Measurements from ENCODE around the gene PRR29. TPM values are rescaled to one million over a fixed set of nuclear protein-coding genes. Genes with fewer than 3 reads are reported as not detected.

Gene PRR29
- total RNA-seq, 4 donors from 2014 or later: 0.09 TPM; not detected in 3

DNA sequence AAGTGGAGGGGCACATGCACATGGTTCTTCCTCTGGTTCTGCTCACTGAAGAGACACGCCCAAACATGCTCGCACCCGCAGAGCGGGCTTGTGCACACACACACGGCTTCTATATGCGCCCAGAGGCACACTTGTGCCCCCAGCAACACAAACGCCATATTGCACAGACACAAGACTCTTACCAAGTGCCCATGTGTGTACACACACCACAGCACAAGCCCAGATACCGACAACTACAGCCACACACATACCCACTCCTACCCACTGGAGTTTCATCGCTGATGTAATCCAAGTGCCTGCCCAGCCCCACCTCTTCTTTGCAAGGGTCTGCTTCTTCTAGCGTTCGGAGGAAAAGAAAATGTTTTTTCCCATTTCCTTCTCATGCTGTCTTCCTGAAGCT is 6.5 kb upstream of the PRR29 start:
- Histone ChIP-seq H3K4me1 (peaks cover 3 to 31% (median 4%) of the 10 kb centered on the region in 3 donors), H3K4me3 (no peak overlapping the region), H3K9me3 (no peaks in the 10 kb centered on the region), H3K36me3 (no peaks in the 10 kb centered on the region), H3K27me3 (peaks cover 0 to 81% (median 0%) of the 10 kb centered on the region in 4 donors), H3K27ac (no peak overlapping the region)
- intact Hi-C loops (cut with DNase I): no loop called here
- TF ChIP-seq, protein P1, sequence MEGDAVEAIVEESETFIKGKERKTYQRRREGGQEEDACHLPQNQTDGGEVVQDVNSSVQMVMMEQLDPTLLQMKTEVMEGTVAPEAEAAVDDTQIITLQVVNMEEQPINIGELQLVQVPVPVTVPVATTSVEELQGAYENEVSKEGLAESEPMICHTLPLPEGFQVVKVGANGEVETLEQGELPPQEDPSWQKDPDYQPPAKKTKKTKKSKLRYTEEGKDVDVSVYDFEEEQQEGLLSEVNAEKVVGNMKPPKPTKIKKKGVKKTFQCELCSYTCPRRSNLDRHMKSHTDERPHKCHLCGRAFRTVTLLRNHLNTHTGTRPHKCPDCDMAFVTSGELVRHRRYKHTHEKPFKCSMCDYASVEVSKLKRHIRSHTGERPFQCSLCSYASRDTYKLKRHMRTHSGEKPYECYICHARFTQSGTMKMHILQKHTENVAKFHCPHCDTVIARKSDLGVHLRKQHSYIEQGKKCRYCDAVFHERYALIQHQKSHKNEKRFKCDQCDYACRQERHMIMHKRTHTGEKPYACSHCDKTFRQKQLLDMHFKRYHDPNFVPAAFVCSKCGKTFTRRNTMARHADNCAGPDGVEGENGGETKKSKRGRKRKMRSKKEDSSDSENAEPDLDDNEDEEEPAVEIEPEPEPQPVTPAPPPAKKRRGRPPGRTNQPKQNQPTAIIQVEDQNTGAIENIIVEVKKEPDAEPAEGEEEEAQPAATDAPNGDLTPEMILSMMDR (IDR thresholded peaks at IDR 0.05): no peak
- TF ChIP-seq POLR2A (IDR thresholded peaks at IDR 0.05): no peak
- no peak for DNase-seq
- 75 to 79% methylated on average over 5 to 6 of the region's 11 CpGs for WGBS, 2 donors

DNA sequence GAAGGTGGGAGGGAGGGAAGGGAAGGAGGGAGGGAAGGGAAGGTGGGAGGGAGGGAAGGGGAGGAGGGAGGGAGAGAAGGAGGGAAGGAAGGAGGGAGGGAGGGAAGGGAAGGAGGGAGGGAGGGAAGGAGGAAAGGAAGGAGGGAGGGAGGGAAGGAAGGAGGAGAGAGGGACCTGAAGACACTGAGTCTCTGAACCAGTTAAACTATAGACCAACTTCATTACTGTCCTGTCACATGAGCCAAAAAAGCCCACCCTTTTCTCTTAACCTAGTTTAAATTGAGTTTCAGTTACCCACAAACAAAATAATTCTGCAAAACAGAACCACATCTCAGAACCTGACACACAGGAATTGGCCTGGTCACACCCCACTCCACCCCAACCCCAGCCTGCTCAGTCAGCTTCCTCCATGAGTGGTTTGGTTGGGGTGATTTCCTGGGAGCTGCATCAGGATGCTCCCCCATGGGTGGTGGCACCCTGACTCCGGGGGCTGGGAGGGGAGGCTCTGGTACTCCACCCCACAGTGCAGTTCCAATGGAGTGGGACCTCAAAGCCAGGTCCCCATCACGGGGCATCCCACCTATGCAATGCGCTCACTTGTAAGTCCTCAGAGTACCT is 4.7 kb upstream of the PRR29 start:
- no peak for DNase-seq
- intact Hi-C loops (cut with DNase I): no loop called here
- Histone ChIP-seq H3K27ac (no peak overlapping the region), H3K27me3 (peaks cover 0 to 92% (median 0%) of the 10 kb centered on the region in 4 donors), H3K4me1 (peaks cover under 1 to 27% (median 12%) of the 10 kb centered on the region in 3 donors), H3K9me3 (no peaks in the 10 kb centered on the region), H3K4me3 (no peak overlapping the region), H3K36me3 (no peaks in the 10 kb centered on the region)
- WGBS, 2 donors: 67% methylated on average over 2 of the region's 3 CpGs; no CpG with 5 or more reads in 1 of the 2 donors
- TF ChIP-seq, protein P1 (IDR thresholded peaks at IDR 0.05): no peak

DNA sequence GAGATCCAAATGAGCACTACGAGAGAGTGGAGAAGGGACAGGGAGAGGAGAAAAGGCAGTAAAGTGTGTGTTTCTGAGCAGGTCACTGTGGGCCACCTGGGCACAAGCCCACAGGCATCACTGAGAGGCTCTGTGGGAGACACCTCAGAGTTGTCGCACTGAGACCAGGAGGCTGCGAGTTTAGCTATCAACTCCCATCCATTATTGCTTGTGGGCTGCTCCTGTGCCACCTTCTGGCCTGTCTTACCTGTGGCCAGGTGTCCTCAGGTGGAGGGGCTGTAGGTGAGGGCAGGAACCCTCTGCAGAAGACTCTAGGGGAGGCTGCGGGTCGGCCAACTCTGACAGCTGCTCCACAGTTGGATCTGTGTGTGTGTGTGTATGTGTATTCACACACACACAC is 2.5 kb upstream of the PRR29 start:
- H3K27ac ChIP-seq: no peak overlapping the region
- no peak for DNase-seq
- intact Hi-C loops (cut with DNase I): no loop called here
- no peaks in the 10 kb centered on the region for H3K9me3 ChIP-seq
- no peak overlapping the region for H3K4me3 ChIP-seq
- peaks cover 0 to 89% (median 4%) of the 10 kb centered on the region in 4 donors for H3K27me3 ChIP-seq
- WGBS, 2 donors: 73 to 90% methylated on average over 3 to 5 of the region's 5 CpGs
- H3K4me1 ChIP-seq: peaks cover 6 to 25% (median 15%) of the 10 kb centered on the region in 3 donors
- no peaks in the 10 kb centered on the region for H3K36me3 ChIP-seq
- TF ChIP-seq POLR2A (IDR thresholded peaks at IDR 0.05): no peak
- TF ChIP-seq, protein P1 (IDR thresholded peaks at IDR 0.05): no peak

DNA sequence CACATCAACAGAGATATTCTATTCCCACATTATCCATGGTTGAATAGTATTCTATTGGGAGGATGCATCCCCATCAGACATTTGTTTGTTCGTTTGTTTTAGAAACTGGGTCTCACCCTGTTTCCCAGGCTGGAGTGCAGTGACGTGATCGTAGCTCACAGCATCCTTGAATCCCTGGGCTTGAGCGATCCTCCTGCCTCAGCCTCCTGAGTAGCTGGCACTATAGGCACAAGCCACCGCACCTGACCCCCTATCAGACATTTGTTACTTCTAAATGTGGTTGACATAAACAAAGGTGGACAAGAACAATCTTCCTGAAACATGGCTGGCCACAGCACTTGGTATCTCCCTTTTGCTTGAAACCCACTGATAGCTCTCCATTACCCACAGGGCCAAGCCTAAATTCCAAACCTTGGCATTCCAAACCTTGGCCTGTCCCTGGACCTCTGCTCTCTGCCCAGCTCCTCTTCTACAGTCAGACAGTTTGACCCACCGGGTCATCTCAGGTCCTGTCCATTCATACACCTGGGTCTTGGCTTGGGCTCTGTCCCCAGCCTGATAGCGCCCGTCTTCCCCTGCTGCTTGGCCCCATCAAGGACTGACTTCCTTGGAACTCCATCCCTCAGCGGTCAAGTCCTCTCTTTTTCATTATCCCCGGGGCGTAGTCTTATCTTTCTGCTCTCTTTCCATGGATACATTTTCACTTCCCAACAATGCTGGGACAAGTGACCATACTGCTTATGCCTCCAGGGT is 1.5 kb upstream of the PRR29 start:
- Histone ChIP-seq H3K27ac (no peak overlapping the region), H3K9me3 (no peaks in the 10 kb centered on the region), H3K27me3 (peaks cover 0 to 83% (median 4%) of the 10 kb centered on the region in 4 donors), H3K4me3 (no peak overlapping the region), H3K36me3 (no peaks in the 10 kb centered on the region), H3K4me1 (peaks cover 12 to 23% (median 14%) of the 10 kb centered on the region in 3 donors)
- 93 to 95% methylated on average over 8 to 11 of the region's 11 CpGs for WGBS, 2 donors
- intact Hi-C loops (cut with DNase I): no loop called here
- TF ChIP-seq POLR2A (IDR thresholded peaks at IDR 0.05): no peak
- TF ChIP-seq, protein P1 (IDR thresholded peaks at IDR 0.05): no peak
- DNase-seq: no peak

All from esophagus squamous epithelium (tissue), 5 donors.